A673 (cell line): Measurements from ENCODE around the gene EPHX1.

Experiments used
- CTCF ChIP-seq: fragments of 300-800, 200-600 bp; sonication (generic); conservative IDR thresholded peaks from 2 replicates; pipeline ENCODE4 v1.5.1; 2017; ENCODE audit warnings: low read depth, mild to moderate bottlenecking, antibody characterized with exemption, low read length, moderate library complexity, mixed read lengths
- EZH2 ChIP-seq: fragments of 200-600 bp; sonication (generic); IDR thresholded peaks from 2 replicates; pipeline ENCODE4 v1.6.1; 2017; ENCODE audit warnings: borderline replicate concordance, low read depth, mild to moderate bottlenecking, mixed read lengths, antibody characterized with exemption, low read length; ENCODE audit not compliant: poor library complexity, severe bottlenecking

DNA sequence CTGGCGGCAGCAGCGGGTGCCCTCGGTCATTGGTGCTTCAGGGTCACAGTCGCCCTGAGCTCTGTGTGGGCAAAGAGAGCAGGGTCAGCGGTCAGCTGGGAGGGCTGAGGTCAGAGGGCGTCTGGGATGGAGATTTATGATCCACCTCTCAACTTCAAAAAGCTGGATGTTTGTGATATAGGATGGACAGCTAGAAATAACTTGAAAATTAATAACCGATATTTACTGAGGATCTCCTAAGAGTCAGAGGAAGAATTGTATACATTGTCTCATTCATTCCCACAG is 77.0 kb downstream of the EPHX1 start:
- TF ChIP-seq CTCF (no peak), EZH2 (no peak)
